Smooth muscle cell (in vitro differentiated cells): ENCODE results near the gene C2orf81. TPM values are rescaled to one million over a fixed set of nuclear protein-coding genes. Genes with fewer than 3 reads are reported as not detected.

Source experiments
- DNase-seq: peaks from one replicate; lab custom pipeline; 2025; ENCODE audit not compliant: unreplicated experiment; lab: John Stamatoyannopoulos, UW
- H2AFZ ChIP-seq: fragments of 200-600 bp; sonication (generic); 2 replicates; pipeline ENCODE4 v1.6.0; 2016; ENCODE audit warnings: antibody characterized with exemption, low read depth, mild to moderate bottlenecking
- H3F3A ChIP-seq: fragments of 200-600 bp; sonication (generic); 2 replicates; pipeline ENCODE4 v1.6.0; 2017; ENCODE audit warnings: antibody characterized with exemption, low read depth
- H3K27ac ChIP-seq: fragments of 200-600 bp; sonication (generic); 2 replicates; pipeline ENCODE4 v1.5.1; 2016; ENCODE audit warnings: low read depth, mild to moderate bottlenecking
- H3K27me3 ChIP-seq: fragments of 200-600 bp; sonication (generic); 2 replicates; pipeline ENCODE4 v1.6.1; 2016; ENCODE audit warnings: low read depth, mild to moderate bottlenecking
- H3K36me3 ChIP-seq: fragments of 200-600 bp; sonication (generic); 2 replicates; pipeline ENCODE4 v1.5.1; 2016; ENCODE audit warnings: low read depth
- H3K4me1 ChIP-seq: fragments of 200-600 bp; sonication (generic); 2 replicates; pipeline ENCODE4 v1.5.1; 2016; ENCODE audit warnings: low read depth
- H3K4me2 ChIP-seq: fragments of 200-600 bp; sonication (generic); 2 replicates; pipeline ENCODE4 v1.6.0; 2016; ENCODE audit warnings: mild to moderate bottlenecking
- H3K4me3 ChIP-seq: fragments of 200-600 bp; sonication (generic); 2 replicates; pipeline ENCODE4 v1.5.1; 2016; ENCODE audit warnings: mild to moderate bottlenecking
- H3K79me2 ChIP-seq: fragments of 200-600 bp; sonication (generic); 2 replicates; pipeline ENCODE4 v1.6.0; 2016; ENCODE audit warnings: low read depth, mild to moderate bottlenecking
- H3K9ac ChIP-seq: fragments of 200-600 bp; sonication (generic); 2 replicates; pipeline ENCODE4 v1.6.0; 2016; ENCODE audit warnings: low read depth
- H3K9me3 ChIP-seq: fragments of 200-600 bp; sonication (generic); replicated peaks from 2 replicates; pipeline ENCODE4 v1.5.1; 2016; ENCODE audit warnings: low read depth
- H4K20me1 ChIP-seq: fragments of 200-600 bp; sonication (generic); 2 replicates; pipeline ENCODE4 v1.6.0; 2016; ENCODE audit warnings: low read depth
- WGBS: methylation state at CpG from one replicate; pipeline ENCODE4 v1.1.7; 2016; ENCODE audit warnings: low lambda C conversion rate; 5-methylcytosine and 5-hydroxymethylcytosine counted together
- polyA plus RNA-seq: library from polyadenylated mRNA; unstranded; fragments of >200 nt; fragmentation: Nextera tagmentation; extraction: Ambion mirVana; gene quantifications from 2 replicates; pipeline ENCODE4 v1.2.1, GENCODE V29; 2016
- total RNA-seq: library from RNA; depleted of rRNA; stranded (reverse); fragments of >200 nt; gene quantifications from 2 replicates; pipeline ENCODE4 v1.2.3, GENCODE V29; 2014
- TF ChIP-seq, protein P1 (sequence below): fragments of 200-600 bp; sonication (generic); IDR thresholded peaks from 2 replicates; pipeline ENCODE4 v1.5.1; 2017; ENCODE audit warnings: borderline replicate concordance, mild to moderate bottlenecking, antibody characterized with exemption; ENCODE audit not compliant: insufficient read depth, poor library complexity, severe bottlenecking

C2orf81 gene
- total and polyA plus RNA-seq, 2 experiments from 2014 or later: 1.3 to 3.5 TPM

DNA sequence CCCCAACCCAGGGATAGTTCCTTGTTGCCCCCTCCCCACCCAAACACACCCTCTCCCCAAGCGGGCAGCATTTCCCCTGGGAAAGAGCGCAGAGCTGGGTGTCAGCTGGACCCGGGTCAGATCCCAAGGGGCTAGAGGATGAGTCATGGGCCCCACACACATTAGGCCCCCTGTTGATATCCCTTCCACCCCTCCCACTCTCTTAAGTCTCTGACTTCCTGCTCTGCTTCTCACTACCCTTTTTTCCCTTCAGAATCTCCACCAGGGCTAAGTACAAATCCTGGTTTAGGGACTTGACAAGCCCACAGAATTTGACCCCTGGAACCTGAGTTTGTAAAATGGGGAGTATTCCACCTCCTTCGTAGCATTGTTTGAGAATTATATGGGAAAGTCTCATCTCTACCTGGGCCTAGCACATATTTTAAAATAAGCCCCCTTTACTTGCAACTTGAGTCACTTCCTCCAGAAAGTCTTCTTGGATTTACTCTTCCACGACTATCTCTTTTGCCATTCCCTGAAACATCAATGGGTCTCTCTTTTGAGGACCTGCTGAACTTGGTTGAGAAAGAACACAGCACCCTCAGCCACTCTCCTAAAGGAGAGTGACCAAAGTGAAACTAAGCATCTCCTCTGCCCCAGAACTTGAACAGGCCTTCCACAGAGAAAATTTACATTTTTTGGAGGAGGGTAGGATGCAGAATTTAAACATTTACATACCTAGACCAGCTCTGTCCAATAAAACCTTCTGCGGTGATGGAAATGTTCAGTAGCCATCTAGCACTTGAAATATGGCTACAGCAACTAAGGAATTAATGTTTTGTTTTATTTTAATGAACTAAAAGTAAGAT, 15.7 kb upstream of the C2orf81 start:
- peak overlapping the region; percentile 96 for H3K4me2 ChIP-seq
- no peak overlapping the region for H2AFZ ChIP-seq
- H4K20me1 ChIP-seq: peaks cover 72% of the 10 kb centered on the region
- no peak overlapping the region for H3K4me3 ChIP-seq
- H3K9ac ChIP-seq: no peak overlapping the region
- H3K9me3 ChIP-seq: no peaks in the 10 kb centered on the region
- H3F3A ChIP-seq: peaks cover 11% of the 10 kb centered on the region
- peak overlapping the region; percentile 11 for H3K27ac ChIP-seq
- H3K79me2 ChIP-seq: peaks cover 78% of the 10 kb centered on the region
- DNase-seq: no peak
- H3K27me3 ChIP-seq: no peaks in the 10 kb centered on the region
- 53% methylated on average over 6 of the region's 6 CpGs for WGBS
- H3K4me1 ChIP-seq: peaks cover 30% of the 10 kb centered on the region
- TF ChIP-seq, protein P1, sequence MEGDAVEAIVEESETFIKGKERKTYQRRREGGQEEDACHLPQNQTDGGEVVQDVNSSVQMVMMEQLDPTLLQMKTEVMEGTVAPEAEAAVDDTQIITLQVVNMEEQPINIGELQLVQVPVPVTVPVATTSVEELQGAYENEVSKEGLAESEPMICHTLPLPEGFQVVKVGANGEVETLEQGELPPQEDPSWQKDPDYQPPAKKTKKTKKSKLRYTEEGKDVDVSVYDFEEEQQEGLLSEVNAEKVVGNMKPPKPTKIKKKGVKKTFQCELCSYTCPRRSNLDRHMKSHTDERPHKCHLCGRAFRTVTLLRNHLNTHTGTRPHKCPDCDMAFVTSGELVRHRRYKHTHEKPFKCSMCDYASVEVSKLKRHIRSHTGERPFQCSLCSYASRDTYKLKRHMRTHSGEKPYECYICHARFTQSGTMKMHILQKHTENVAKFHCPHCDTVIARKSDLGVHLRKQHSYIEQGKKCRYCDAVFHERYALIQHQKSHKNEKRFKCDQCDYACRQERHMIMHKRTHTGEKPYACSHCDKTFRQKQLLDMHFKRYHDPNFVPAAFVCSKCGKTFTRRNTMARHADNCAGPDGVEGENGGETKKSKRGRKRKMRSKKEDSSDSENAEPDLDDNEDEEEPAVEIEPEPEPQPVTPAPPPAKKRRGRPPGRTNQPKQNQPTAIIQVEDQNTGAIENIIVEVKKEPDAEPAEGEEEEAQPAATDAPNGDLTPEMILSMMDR: no peak
- no peaks in the 10 kb centered on the region for H3K36me3 ChIP-seq

DNA sequence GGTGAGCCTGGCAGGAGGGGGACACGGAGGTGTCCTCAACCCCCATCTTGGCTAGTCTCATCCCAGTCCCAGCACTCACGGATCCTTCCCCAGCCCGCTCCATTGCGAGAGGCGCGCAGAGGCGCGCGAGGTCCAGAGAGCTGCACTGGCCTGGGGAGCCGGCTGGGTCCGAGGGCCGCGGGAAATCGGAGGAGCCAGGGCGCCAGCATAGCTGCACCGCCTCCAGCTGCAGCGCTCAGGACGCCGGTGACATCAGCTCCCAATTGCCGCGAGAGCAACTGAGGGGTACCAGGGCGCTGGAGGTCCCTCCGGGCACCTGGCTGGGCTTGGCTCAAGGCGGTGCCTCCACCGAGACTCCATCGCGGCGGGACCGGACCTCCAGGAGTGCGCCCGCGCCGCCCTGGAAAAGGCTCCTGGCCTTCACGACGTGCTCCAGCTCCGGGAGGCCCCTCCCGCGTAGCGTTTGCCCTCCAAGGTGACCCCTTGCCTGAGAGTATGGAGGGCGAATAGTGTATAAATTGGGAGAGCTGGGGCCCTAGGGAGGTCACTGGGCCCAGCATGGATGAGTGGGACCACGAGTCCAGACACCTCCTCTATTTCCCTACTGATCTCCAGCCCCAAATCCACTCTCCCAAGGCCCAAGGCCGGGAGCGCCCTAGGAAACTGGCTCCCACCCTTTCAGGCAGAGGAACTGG, 14.8 kb upstream of the C2orf81 start:
- peaks cover 83% of the 10 kb centered on the region for H3K79me2 ChIP-seq
- WGBS: 96% methylated on average over 42 of the region's 43 CpGs
- no peak overlapping the region for H2AFZ ChIP-seq

DNA sequence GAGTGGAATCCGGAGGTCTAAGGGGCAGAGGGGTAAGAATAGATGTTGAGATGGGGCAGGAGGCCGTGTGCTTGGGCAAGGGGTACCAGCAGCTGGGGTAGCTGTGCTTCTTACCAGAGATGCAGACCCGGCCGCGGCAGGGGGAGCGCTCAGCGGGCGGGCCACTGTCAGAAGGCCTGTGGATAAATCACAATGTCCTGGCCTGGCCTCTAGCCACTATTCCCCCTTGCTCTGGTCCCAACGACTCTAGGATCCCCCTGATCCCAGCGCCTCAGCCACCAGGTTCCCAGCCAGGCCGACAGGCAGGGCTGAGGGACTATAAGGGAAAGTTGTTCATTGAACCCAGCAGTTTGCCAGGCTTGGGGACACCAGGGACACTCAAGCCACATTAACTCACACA, 9.1 kb upstream of the C2orf81 start:
- 97% methylated on average over 10 of the region's 11 CpGs for WGBS
- no peak for DNase-seq
- Histone ChIP-seq H3K9me3 (no peaks in the 10 kb centered on the region), H3K36me3 (peaks cover 5% of the 10 kb centered on the region), H3K27ac (no peak overlapping the region), H3K27me3 (no peaks in the 10 kb centered on the region), H3K4me3 (no peak overlapping the region), H3K4me2 (no peak overlapping the region), H4K20me1 (peaks cover 55% of the 10 kb centered on the region), H2AFZ (no peak overlapping the region), H3K79me2 (peaks cover 33% of the 10 kb centered on the region), H3K9ac (no peak overlapping the region), H3F3A (peaks cover 35% of the 10 kb centered on the region), H3K4me1 (no peaks in the 10 kb centered on the region)
- TF ChIP-seq, protein P1: no peak

More for the DNA sequence above, 14.8 kb upstream of the C2orf81 start:
- Histone ChIP-seq H3K4me2 (peak overlapping the region; percentile 96), H3K4me3 (no peak overlapping the region), H3F3A (peaks cover 17% of the 10 kb centered on the region), H3K36me3 (peaks cover 5% of the 10 kb centered on the region), H3K4me1 (peaks cover 30% of the 10 kb centered on the region), H3K9me3 (no peaks in the 10 kb centered on the region), H3K27ac (no peak overlapping the region), H4K20me1 (peaks cover 81% of the 10 kb centered on the region), H3K9ac (no peak overlapping the region), H3K27me3 (no peaks in the 10 kb centered on the region)
- no peak for DNase-seq
- TF ChIP-seq, protein P1: no peak
